ENCODE results near the gene CGRRF1. TPM values are rescaled to one million over a fixed set of nuclear protein-coding genes. Genes with fewer than 3 reads are reported as not detected.

Gene CGRRF1
- total and polyA plus RNA-seq, 10 of the 15 experiments (the other 5 are each of a cell fraction or from before 2014, with no cell fraction given), result 5.5 to 47.7 (median 13.5) TPM

DNA sequence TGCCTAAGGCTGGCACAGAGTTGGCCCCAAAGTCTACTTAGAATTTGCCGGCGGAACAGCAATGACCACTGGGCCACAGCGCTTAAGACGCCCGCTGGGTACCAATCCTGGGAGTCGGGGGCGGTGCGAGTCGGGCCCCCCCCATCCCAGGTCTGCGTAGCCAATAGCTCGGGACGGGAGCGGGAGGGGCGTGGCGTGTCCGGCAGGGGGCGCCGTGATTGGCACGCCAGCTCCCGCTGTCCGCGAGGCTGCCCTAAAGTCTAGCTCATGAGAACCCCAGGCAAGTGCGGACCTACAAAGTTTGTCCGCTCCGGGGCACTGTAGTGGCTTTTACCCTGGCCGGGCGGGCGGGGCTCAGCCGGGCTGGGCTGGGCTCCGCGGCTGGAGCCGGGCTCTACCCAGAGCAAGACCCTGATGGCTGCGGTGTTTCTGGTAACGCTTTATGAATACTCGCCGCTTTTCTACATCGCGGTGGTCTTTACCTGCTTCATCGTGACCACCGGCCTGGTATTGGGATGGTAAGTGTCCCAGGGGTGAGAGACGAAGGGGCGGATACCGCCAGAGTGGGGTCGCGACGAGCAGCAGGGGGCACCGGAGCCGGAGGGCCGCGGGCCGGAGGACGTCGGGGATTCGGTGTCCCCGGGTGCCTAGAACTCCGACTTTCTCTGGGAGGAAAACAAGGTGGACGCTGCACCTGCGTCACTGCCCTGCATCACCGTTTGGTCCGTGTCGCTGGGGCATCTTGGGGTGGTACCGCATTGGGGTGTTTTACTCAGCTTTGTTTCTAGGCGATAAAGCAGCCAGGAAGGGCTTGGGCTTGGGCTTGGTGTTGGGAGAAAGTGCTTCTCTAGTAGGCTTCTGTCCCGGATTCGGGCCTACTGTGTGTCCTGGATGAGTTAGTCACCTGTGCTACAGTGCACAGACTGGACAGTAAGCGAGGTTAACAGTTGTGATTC lies at the start of gene CGRRF1 (continued):
- TF ChIP-seq HSF1 (IDR thresholded peaks at IDR 0.05; ENCODE audit: low read depth, low read length) (no peak), GATAD2B (conservative IDR thresholded peaks at IDR 0.05; ENCODE audit: low read depth) (0 out of 2 replicates have a peak, but pooled peaks have one; percentile 34), ASH2L (IDR thresholded peaks at IDR 0.05; ENCODE audit: borderline replicate concordance, low read depth) (no peak), POLR2A (IDR thresholded peaks at IDR 0.05; ENCODE audit: low read depth, low read length) (peak; percentile 76), CREB1 (IDR thresholded peaks at IDR 0.05; ENCODE audit: low read depth) (peak; percentile 67; the same call in 1 of the 2 replicates), EP300 (IDR thresholded peaks at IDR 0.05; ENCODE audit: borderline replicate concordance in 1 of 2, control insufficient read depth in 1 of 2, low read depth in 2 of 2, low read length in 2 of 2) (peak in 1 of 2 experiments; percentile 19; a peak in 1 of 4 replicates), BHLHE40 (IDR thresholded peaks at IDR 0.05; ENCODE audit: borderline replicate concordance in 1 of 2, low read depth in 2 of 2, low read length in 1 of 2) (peak in 1 of 2 experiments; percentile 73; a peak in 1 of 4 replicates), HDAC6 (IDR thresholded peaks at IDR 0.05; ENCODE audit: unreplicated experiment) (no peak), RFX5 (IDR thresholded peaks at IDR 0.05; ENCODE audit: low read depth, low read length) (peak; percentile 81; the same call in 1 of the 2 replicates), ZNF384 (IDR thresholded peaks at IDR 0.05; ENCODE audit: borderline replicate concordance, low read depth, low read length) (peak; percentile 44), CREM (IDR thresholded peaks at IDR 0.05; ENCODE audit: low read depth) (peak; percentile 53; the same call in 1 of the 2 replicates), RAD21 (IDR thresholded peaks at IDR 0.05; ENCODE audit: insufficient read depth, low read depth, low read length) (0 out of 2 replicates have a peak, but pooled peaks have one; percentile 28), SP1 (IDR thresholded peaks at IDR 0.05; ENCODE audit: low read depth, low read length) (peak; percentile 85), BRCA1 (IDR thresholded peaks at IDR 0.05; ENCODE audit: low read depth, low read length) (no peak), HCFC1 (IDR thresholded peaks at IDR 0.05; ENCODE audit: low read length) (peak; percentile 58), JUNB (IDR thresholded peaks at IDR 0.05) (no peak), MYB (IDR thresholded peaks at IDR 0.05; ENCODE audit: borderline replicate concordance, low read depth, low read length) (no peak), NFYB (IDR thresholded peaks at IDR 0.05; ENCODE audit: insufficient read depth, low read depth, low read length) (peak; percentile 84; the same call in 1 of the 2 replicates), RELA (IDR thresholded peaks at IDR 0.05; ENCODE audit: borderline replicate concordance, partially characterized antibody) (no peak), STAT1 (conservative IDR thresholded peaks at IDR 0.05) (no peak), DPF2 (IDR thresholded peaks at IDR 0.05) (peak; percentile 42), CHD1 (IDR thresholded peaks at IDR 0.05; ENCODE audit: low read depth, low read length) (no peak), IRF4 (IDR thresholded peaks at IDR 0.05; ENCODE audit: low read depth, low read length) (no peak), WRNIP1 (IDR thresholded peaks at IDR 0.05; ENCODE audit: borderline replicate concordance, low read depth, low read length) (0 out of 2 replicates have a peak, but pooled peaks have one; percentile 22)
- TF ChIP-seq, protein P1, sequence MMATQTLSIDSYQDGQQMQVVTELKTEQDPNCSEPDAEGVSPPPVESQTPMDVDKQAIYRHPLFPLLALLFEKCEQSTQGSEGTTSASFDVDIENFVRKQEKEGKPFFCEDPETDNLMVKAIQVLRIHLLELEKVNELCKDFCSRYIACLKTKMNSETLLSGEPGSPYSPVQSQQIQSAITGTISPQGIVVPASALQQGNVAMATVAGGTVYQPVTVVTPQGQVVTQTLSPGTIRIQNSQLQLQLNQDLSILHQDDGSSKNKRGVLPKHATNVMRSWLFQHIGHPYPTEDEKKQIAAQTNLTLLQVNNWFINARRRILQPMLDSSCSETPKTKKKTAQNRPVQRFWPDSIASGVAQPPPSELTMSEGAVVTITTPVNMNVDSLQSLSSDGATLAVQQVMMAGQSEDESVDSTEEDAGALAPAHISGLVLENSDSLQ (IDR thresholded peaks at IDR 0.05), result peak; percentile 97
- TF ChIP-seq, protein P2, sequence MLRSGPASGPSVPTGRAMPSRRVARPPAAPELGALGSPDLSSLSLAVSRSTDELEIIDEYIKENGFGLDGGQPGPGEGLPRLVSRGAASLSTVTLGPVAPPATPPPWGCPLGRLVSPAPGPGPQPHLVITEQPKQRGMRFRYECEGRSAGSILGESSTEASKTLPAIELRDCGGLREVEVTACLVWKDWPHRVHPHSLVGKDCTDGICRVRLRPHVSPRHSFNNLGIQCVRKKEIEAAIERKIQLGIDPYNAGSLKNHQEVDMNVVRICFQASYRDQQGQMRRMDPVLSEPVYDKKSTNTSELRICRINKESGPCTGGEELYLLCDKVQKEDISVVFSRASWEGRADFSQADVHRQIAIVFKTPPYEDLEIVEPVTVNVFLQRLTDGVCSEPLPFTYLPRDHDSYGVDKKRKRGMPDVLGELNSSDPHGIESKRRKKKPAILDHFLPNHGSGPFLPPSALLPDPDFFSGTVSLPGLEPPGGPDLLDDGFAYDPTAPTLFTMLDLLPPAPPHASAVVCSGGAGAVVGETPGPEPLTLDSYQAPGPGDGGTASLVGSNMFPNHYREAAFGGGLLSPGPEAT (IDR thresholded peaks at IDR 0.05; ENCODE audit: low read depth), result peak; percentile 71; the same call in 1 of the 2 replicates

Measured in GM12878 (cell line).